CD14-positive monocyte (primary cell): ENCODE measurements around the gene FER1L5. TPM values are rescaled to one million over a fixed set of nuclear protein-coding genes. Genes with fewer than 3 reads are reported as not detected.

Experiments
- DNase-seq, 3 donors: peaks; one replicate each; pipeline ENCODE4 v3.0.0-alpha.2; 2011 to 2022
- H2AFZ ChIP-seq: 2 replicates; pipeline ENCODE4 v1.6.0; 2012; ENCODE audit warnings: mild to moderate bottlenecking, low read depth, low read length, inconsistent platforms; ENCODE audit not compliant: insufficient read depth, poor library complexity, severe bottlenecking
- H3K27ac ChIP-seq, 2 donors: 1 replicate in 1 of 2; 2 replicates in 1 of 2; pipeline ENCODE4 v1.5.1; 2012 to 2013; ENCODE audit warnings: low read length in 2 of 2, control low read depth in 1 of 2, inconsistent platforms in 1 of 2, low read depth in 1 of 2, mild to moderate bottlenecking in 1 of 2
- H3K27me3 ChIP-seq, 2 donors: one replicate each; pipeline versions ENCODE4 v1.6.0 to v1.6.1; 2011 to 2013; ENCODE audit warnings: low read length in 2 of 2; ENCODE audit not compliant: control insufficient read depth in 2 of 2, insufficient read depth in 2 of 2
- H3K36me3 ChIP-seq, 2 donors: replicated peaks in 1 of 2; 1 replicate in 1 of 2; 2 replicates in 1 of 2; pipeline versions ENCODE4 v1.5.1 to v1.6.1; 2012 to 2013; ENCODE audit warnings: low read length in 2 of 2, control low read depth in 1 of 2, inconsistent platforms in 1 of 2, mild to moderate bottlenecking in 1 of 2; ENCODE audit not compliant: insufficient read depth in 2 of 2, control insufficient read depth in 1 of 2
- H3K4me1 ChIP-seq, 2 donors: 1 replicate in 1 of 2; 2 replicates in 1 of 2; pipeline versions ENCODE4 v1.5.1 to v1.6.1; 2012 to 2013; ENCODE audit warnings: low read length in 2 of 2, control low read depth in 1 of 2, inconsistent platforms in 1 of 2, mild to moderate bottlenecking in 1 of 2, moderate library complexity in 1 of 2; ENCODE audit not compliant: insufficient read depth in 2 of 2, control insufficient read depth in 1 of 2
- H3K4me2 ChIP-seq: replicated peaks from 2 replicates; pipeline ENCODE3; 2012; ENCODE audit warnings: low read length, moderate library complexity, mild to moderate bottlenecking; ENCODE audit not compliant: poor library complexity, severe bottlenecking; ENCODE audit errors: extremely low read depth
- H3K4me3 ChIP-seq, 3 experiments: fragments of 200-600 bp in 1 of 3; sonication (generic) in 1 of 3; replicated peaks in 1 of 3; 1 replicate in 2 of 3; 2 replicates in 1 of 3; pipeline ENCODE4 v1.5.1; 2011 to 2013; ENCODE audit warnings: low read length in 3 of 3, mild to moderate bottlenecking in 3 of 3, control low read depth in 2 of 3, low read depth in 2 of 3, inconsistent platforms in 1 of 3, moderate library complexity in 1 of 3
- H3K79me2 ChIP-seq: 2 replicates; pipeline ENCODE4 v1.6.0; 2012; ENCODE audit warnings: mild to moderate bottlenecking, control low read depth, inconsistent platforms, low read length, moderate library complexity; ENCODE audit not compliant: insufficient read depth
- H3K9ac ChIP-seq: 2 replicates; pipeline ENCODE4 v1.6.0; 2017; ENCODE audit warnings: low read length, mild to moderate bottlenecking; ENCODE audit not compliant: insufficient read depth, poor library complexity, severe bottlenecking
- H3K9me3 ChIP-seq, 2 donors: replicated peaks in 1 of 2; 1 replicate in 1 of 2; 2 replicates in 1 of 2; pipeline versions ENCODE4 v1.5.1 to v1.6.1; 2012 to 2013; ENCODE audit warnings: low read length in 2 of 2, control low read depth in 1 of 2; ENCODE audit not compliant: control insufficient read depth in 1 of 2, insufficient read depth in 1 of 2
- H4K20me1 ChIP-seq: 2 replicates; pipeline ENCODE4 v1.6.0; 2012; ENCODE audit warnings: mild to moderate bottlenecking, low read length, control low read depth, moderate library complexity; ENCODE audit not compliant: insufficient read depth
- H3K27ac Mint-ChIP-seq, 7 donors: one replicate each; pipeline ENCODE4 v1.8.0; 2020; ENCODE audit warnings: mild to moderate bottlenecking in 7 of 7, mixed read lengths in 7 of 7, moderate library complexity in 6 of 7, inconsistent platforms in 2 of 7
- H3K27me3 Mint-ChIP-seq, 3 donors: one replicate each; pipeline ENCODE4 v1.8.0; 2021 to 2022; ENCODE audit warnings: low read depth in 3 of 3, mild to moderate bottlenecking in 3 of 3, mixed read lengths in 3 of 3, moderate library complexity in 3 of 3, inconsistent platforms in 1 of 3
- H3K36me3 Mint-ChIP-seq, 2 donors: one replicate each; pipeline ENCODE4 v1.8.0; 2020; ENCODE audit warnings: mixed read lengths in 2 of 2, inconsistent platforms in 1 of 2, mild to moderate bottlenecking in 1 of 2
- H3K4me1 Mint-ChIP-seq: one replicate; pipeline ENCODE4 v1.8.0; 2020; ENCODE audit warnings: mild to moderate bottlenecking, mixed read lengths
- H3K4me3 Mint-ChIP-seq, 2 donors: one replicate each; pipeline ENCODE4 v1.8.0; 2020; ENCODE audit warnings: mild to moderate bottlenecking in 2 of 2, mixed read lengths in 2 of 2, moderate library complexity in 1 of 2
- H3K9me3 Mint-ChIP-seq, 7 donors: one replicate each; pipeline ENCODE4 v1.8.0; 2020 to 2022; ENCODE audit warnings: mixed read lengths in 7 of 7, mild to moderate bottlenecking in 6 of 7, moderate library complexity in 6 of 7, inconsistent platforms in 2 of 7
- CTCF ChIP-seq: fragments of 200-600 bp; IDR thresholded peaks from one replicate; pipeline ENCODE4 v1.8.0; 2022; ENCODE audit warnings: antibody characterized with exemption, mild to moderate bottlenecking
- WGBS: methylation state at CpG from one replicate; pipeline ENCODE4 v1.1.5; 2013; ENCODE audit warnings: missing lambda C conversion rate; ENCODE audit not compliant: insufficient coverage; 5-methylcytosine and 5-hydroxymethylcytosine counted together
- intact Hi-C, 2 donors: fragments of 100-400 bp; cut with micrococcal nuclease; formaldehyde crosslinking; loops; one replicate each; pipeline versions ENCODE4 v1.15.0 to v1.15.1; 2023
- polyA plus RNA-seq, 3 donors: library from polyadenylated mRNA; depleted of rRNA in 1 of 3; unstranded in 2 of 3; stranded (reverse) in 1 of 3; fragments of 300-500 nt in 2 of 3; fragments of >200 nt in 1 of 3; fragmentation: Illumina TruSeq in 2 of 3; gene quantifications; 1 replicate in 2 of 3; 2 replicates in 1 of 3; pipeline ENCODE4 v1.2.3, GENCODE V29; 2012 to 2021

The FER1L5 gene
- polyA plus RNA-seq, 3 donors: not detected

- Mint-ChIP-seq H3K36me3 (peaks cover 10 to 22% of the 10 kb centered on the region in 2 donors), H3K4me1 (peaks cover 29% of the 10 kb centered on the region), H3K4me3 (peak within 1 kb of the TSS; percentile 98), H3K27me3 (peaks cover 0 to 1% (median 0%) of the 10 kb centered on the region in 3 donors), H3K9me3 (peaks cover 0 to 4% (median 0%) of the 10 kb centered on the region in 7 donors), H3K27ac (peak within 1 kb of the TSS; percentile 90 to 99 (median 97))
- TF ChIP-seq CTCF: no peak
- Histone ChIP-seq H3K27me3 (no peaks in the 10 kb centered on the region), H3K9ac (peak within 1 kb of the TSS; percentile 70), H3K36me3 (peaks cover 16 to 28% of the 10 kb centered on the region in 2 donors), H4K20me1 (no peaks in the 10 kb centered on the region), H3K4me1 (peaks cover 22 to 33% of the 10 kb centered on the region in 2 donors), H3K9me3 (no peaks in the 10 kb centered on the region), H3K4me3 (peak within 1 kb of the TSS; percentile 88 to 94 (median 90)), H3K79me2 (peaks cover 14% of the 10 kb centered on the region), H3K4me2 (peak within 1 kb of the TSS; percentile 88), H2AFZ (peak within 1 kb of the TSS; percentile 94), H3K27ac (peak within 1 kb of the TSS; percentile 0 to 79)
- WGBS: 0% methylated on average over 36 of the region's 43 CpGs
- intact Hi-C loops: loop anchor here (2.0 to 10.0 kb wide), 3 partner anchors 21 to 105 kb away; partner anchors contain the start of genes KANSL3 (in 2 of the 2) and CNNM4 (in 1 of the 2)
- DNase-seq: peak; percentile 92 to 98 (median 95)
These were observed 97.3 kb downstream of the FER1L5 start, which contains the start of gene LMAN2L for GRCh38 chr2:96739633-96740428. Gene LMAN2L, minus strand, starts transcription at chr2:96740064. Its CDS starts 24 bp downstream, at chr2:96740040.

GRCh38 chr2:96747061-96747617 is 104.6 kb downstream of the FER1L5 start:
- H3K27ac Mint-ChIP-seq: peak overlapping the region in 3 of 7 donors; percentile 28 to 83 (median 60)
- WGBS: 86% methylated on average over 1 of the region's 6 CpGs
- intact Hi-C loops: no loop called here

More at GRCh38 chr2:96747061-96747617, 104.6 kb downstream of the FER1L5 start:
- Histone ChIP-seq H3K27ac (no peak overlapping the region), H3K27me3 (no peaks in the 10 kb centered on the region), H3K4me1 (peaks cover 8 to 18% of the 10 kb centered on the region in 2 donors), H3K4me2 (peak overlapping the region; percentile 26), H3K79me2 (no peaks in the 10 kb centered on the region), H3K4me3 (peak overlapping the region in 1 of 3 experiments; percentile 26), H3K9me3 (no peaks in the 10 kb centered on the region), H4K20me1 (no peaks in the 10 kb centered on the region), H2AFZ (peak overlapping the region; percentile 61), H3K36me3 (no peaks in the 10 kb centered on the region), H3K9ac (no peak overlapping the region)
- Mint-ChIP-seq H3K36me3 (no peaks in the 10 kb centered on the region), H3K4me3 (no peak overlapping the region), H3K4me1 (peaks cover 12% of the 10 kb centered on the region), H3K9me3 (no peaks in the 10 kb centered on the region), H3K27me3 (peaks cover 0 to 2% (median 1%) of the 10 kb centered on the region in 3 donors)
- DNase-seq: no peak
- TF ChIP-seq CTCF: no peak
